Renal cortical epithelial cell (primary cell): ENCODE measurements around the gene USF3. TPM values are rescaled to one million over a fixed set of nuclear protein-coding genes. Genes with fewer than 3 reads are reported as not detected.

Source experiments
- DNase-seq: peaks from one replicate; pipeline ENCODE4 v3.0.0-alpha.2; 2011; ENCODE audit warnings: low read depth
- total RNA-seq: library from RNA; depleted of rRNA; stranded (reverse); fragments of >200 nt; gene quantifications from 2 replicates; pipeline ENCODE4 v1.2.3, GENCODE V29; 2014

The USF3 gene
- 6.1 and 14.8 TPM in 2 replicates for total RNA-seq

- peak; percentile 22 for DNase-seq
Observed at GRCh38 chr3:113695786-113696645, at the start of gene USF3. TSS of gene USF3 (minus strand) at chr3:113696642. CDS start at chr3:113674878, 21,764 bp downstream.

GRCh38 chr3:113745756-113746547 is 49.5 kb upstream of the USF3 start, which contains the start of gene NAA50:
TSS of gene NAA50 (minus strand) at chr3:113746249. CDS start at chr3:113745949, 300 bp downstream.
- peak; percentile 88 for DNase-seq

GRCh38 chr3:113744941-113745755 is 48.7 kb upstream of the USF3 start:
- peak; percentile 91 for DNase-seq

GRCh38 chr3:113743006-113743630 is 46.7 kb upstream of the USF3 start:
- no peak for DNase-seq

GRCh38 chr3:113741620-113742019 is 45.2 kb upstream of the USF3 start:
- DNase-seq = no peak

- peak; percentile 29 for DNase-seq
Observed at GRCh38 chr3:113741086-113741485, 44.6 kb upstream of the USF3 start.

GRCh38 chr3:113736548-113737089 is 40.2 kb upstream of the USF3 start:
- DNase-seq = peak; percentile 66

GRCh38 chr3:113731694-113732093 is 35.3 kb upstream of the USF3 start:
- DNase-seq = no peak

- DNase-seq = no peak
Observed at GRCh38 chr3:113730550-113730949, 34.1 kb upstream of the USF3 start.

GRCh38 chr3:113728661-113729060 is 32.2 kb upstream of the USF3 start:
- DNase-seq = no peak

- DNase-seq = no peak
Observed at GRCh38 chr3:113721636-113722035, 25.2 kb upstream of the USF3 start.

- DNase-seq = no peak
Observed at GRCh38 chr3:113719758-113720157, 23.3 kb upstream of the USF3 start.

- DNase-seq = no peak
Observed at GRCh38 chr3:113719294-113719693, 22.9 kb upstream of the USF3 start.

GRCh38 chr3:113717818-113718217 is 21.4 kb upstream of the USF3 start:
- DNase-seq = no peak

- no peak for DNase-seq
Observed at GRCh38 chr3:113717308-113717707, 20.9 kb upstream of the USF3 start.

GRCh38 chr3:113714702-113715101 is 18.3 kb upstream of the USF3 start:
- DNase-seq = no peak

- DNase-seq = no peak
Observed at GRCh38 chr3:113712129-113712528, 15.7 kb upstream of the USF3 start.

GRCh38 chr3:113707835-113708234 is 11.4 kb upstream of the USF3 start:
- DNase-seq = no peak

- no peak for DNase-seq
Observed at GRCh38 chr3:113698956-113699355, 2.5 kb upstream of the USF3 start.

- DNase-seq = no peak
Observed at GRCh38 chr3:113698213-113698742, 1.8 kb upstream of the USF3 start.
